Neural cell (in vitro differentiated cells): ENCODE measurements around the gene ARF1. TPM values are rescaled to one million over a fixed set of nuclear protein-coding genes. Genes with fewer than 3 reads are reported as not detected.

Experiments used
- H2AFZ ChIP-seq: fragments of 200-600, 300-800 bp; sonication (generic), shearing (Covaris generic); 2 replicates; pipeline ENCODE4 v1.6.0; 2014; ENCODE audit warnings: low read depth, mild to moderate bottlenecking, antibody characterized with exemption, low read length, moderate library complexity
- H3F3A ChIP-seq: fragments of 200-600 bp; shearing (Covaris generic); 2 replicates; pipeline ENCODE4 v1.6.1; 2016; ENCODE audit warnings: mild to moderate bottlenecking, moderate library complexity, mixed read lengths, antibody characterized with exemption, low read length; ENCODE audit not compliant: insufficient read depth, poor library complexity, severe bottlenecking
- H3K27ac ChIP-seq: fragments of 200-600, 300-800 bp; sonication (generic), shearing (Covaris generic); 2 replicates; pipeline ENCODE4 v1.5.1; 2014; ENCODE audit warnings: mild to moderate bottlenecking, low read length, moderate library complexity
- H3K27me3 ChIP-seq: fragments of 300-800, 200-600 bp; sonication (generic), shearing (Covaris generic); 2 replicates; pipeline ENCODE4 v1.6.0; 2014; ENCODE audit warnings: mild to moderate bottlenecking, low read depth, low read length, moderate library complexity; ENCODE audit not compliant: insufficient read depth
- H3K36me3 ChIP-seq: fragments of 300-800, 200-600 bp; sonication (generic), shearing (Covaris generic); 2 replicates; pipeline ENCODE4 v1.5.1; 2014; ENCODE audit warnings: mild to moderate bottlenecking, antibody characterized with exemption, low read length, moderate library complexity; ENCODE audit not compliant: insufficient read depth
- H3K4me2 ChIP-seq: fragments of 300-800, 200-600 bp; sonication (generic), shearing (Covaris generic); 2 replicates; pipeline ENCODE4 v1.6.0; 2014; ENCODE audit warnings: mild to moderate bottlenecking, low read length
- H3K4me3 ChIP-seq: fragments of 300-800, 200-600 bp; sonication (generic), shearing (Covaris generic); 2 replicates; pipeline ENCODE4 v1.5.1; 2014; ENCODE audit warnings: mild to moderate bottlenecking, low read length, moderate library complexity
- H3K79me2 ChIP-seq: fragments of 200-600 bp; shearing (Covaris generic); replicated peaks from 2 replicates; pipeline ENCODE4 v1.6.0; 2014; ENCODE audit warnings: mild to moderate bottlenecking, low read length, moderate library complexity; ENCODE audit not compliant: insufficient read depth
- H3K9ac ChIP-seq: fragments of 300-800, 200-600 bp; sonication (generic), shearing (Covaris generic); 2 replicates; pipeline ENCODE4 v1.6.1; 2016; ENCODE audit warnings: mild to moderate bottlenecking, low read length, mixed read lengths
- H3K9me2 ChIP-seq: fragments of 200-600 bp; shearing (Covaris generic); 2 replicates; pipeline ENCODE4 v1.6.1; 2016; ENCODE audit warnings: mild to moderate bottlenecking, low read length, mixed read lengths; ENCODE audit not compliant: insufficient read depth
- H3K9me3 ChIP-seq: fragments of 200-600, 300-800 bp; sonication (generic), shearing (Covaris generic); 2 replicates; pipeline ENCODE4 v1.6.1; 2016; ENCODE audit warnings: mild to moderate bottlenecking, mixed run types, low read length, moderate library complexity, mixed read lengths
- H4K20me1 ChIP-seq: fragments of 200-600 bp; shearing (Covaris generic); 2 replicates; pipeline ENCODE4 v1.6.1; 2016; ENCODE audit warnings: mild to moderate bottlenecking, mixed run types; ENCODE audit not compliant: insufficient read depth
- EP300 ChIP-seq: fragments of 450-650 bp; conservative IDR thresholded peaks from 2 replicates; pipeline ENCODE4 v1.6.1; 2014; ENCODE audit warnings: antibody characterized with exemption, mild to moderate bottlenecking, moderate library complexity; ENCODE audit not compliant: poor library complexity, severe bottlenecking
- EZH2 ChIP-seq: fragments of 200-600, 300-800 bp; shearing (Covaris generic), sonication (generic); IDR thresholded peaks from 2 replicates; pipeline ENCODE4 v1.6.1; 2014; ENCODE audit warnings: antibody characterized with exemption, low read length, borderline replicate concordance, mild to moderate bottlenecking; ENCODE audit not compliant: insufficient read depth, poor library complexity, severe bottlenecking
- MXI1 ChIP-seq: fragments of 450-650 bp; conservative IDR thresholded peaks from 2 replicates; pipeline ENCODE4 v1.6.1; 2014; ENCODE audit warnings: antibody characterized with exemption, mild to moderate bottlenecking; ENCODE audit not compliant: poor library complexity, severe bottlenecking
- POLR2AphosphoS5 ChIP-seq: IDR thresholded peaks from 2 replicates; pipeline ENCODE4 v1.6.1; 2012
- RAD21 ChIP-seq: fragments of 450-650 bp; conservative IDR thresholded peaks from 2 replicates; pipeline ENCODE4 v1.6.1; 2014; ENCODE audit warnings: antibody characterized with exemption, mild to moderate bottlenecking, moderate library complexity
- REST ChIP-seq: IDR thresholded peaks from 2 replicates; pipeline ENCODE4 v1.6.1; 2012; ENCODE audit warnings: borderline replicate concordance
- SMC3 ChIP-seq: fragments of 450-650 bp; conservative IDR thresholded peaks from 2 replicates; pipeline ENCODE4 v1.6.1; 2014; ENCODE audit warnings: antibody characterized with exemption, mild to moderate bottlenecking, moderate library complexity; ENCODE audit not compliant: poor library complexity
- TAF1 ChIP-seq: IDR thresholded peaks from 2 replicates; pipeline ENCODE4 v1.6.1; 2012; ENCODE audit warnings: low read depth
- polyA plus RNA-seq: library from polyadenylated mRNA; depleted of rRNA; stranded (reverse); fragments of >200 nt; gene quantifications from 2 replicates; pipeline ENCODE4 v1.2.3, GENCODE V29; 2014
- TF ChIP-seq, protein P1 (sequence below): fragments of 450-650 bp; IDR thresholded peaks from 2 replicates; pipeline ENCODE4 v1.5.1; 2014; ENCODE audit warnings: antibody characterized with exemption, mild to moderate bottlenecking, moderate library complexity; ENCODE audit not compliant: poor library complexity, severe bottlenecking

ARF1 gene
- polyA plus RNA-seq, 1 donor from 2014 or later = 168 TPM

- no peaks in the 10 kb centered on the region for H4K20me1 ChIP-seq
- no peaks in the 10 kb centered on the region for H3K36me3 ChIP-seq
- no peaks in the 10 kb centered on the region for H3K27me3 ChIP-seq
- H3K27ac ChIP-seq = no peak overlapping the region
- H3F3A ChIP-seq = no peaks in the 10 kb centered on the region
- no peaks in the 10 kb centered on the region for H3K9me2 ChIP-seq
- no peak overlapping the region for H2AFZ ChIP-seq
- no peak overlapping the region for H3K4me2 ChIP-seq
- H3K4me3 ChIP-seq = no peak overlapping the region
- no peak for TF ChIP-seq EP300
- TF ChIP-seq MXI1 = no peak
- TF ChIP-seq SMC3 = no peak
- no peak for TF ChIP-seq EZH2
- no peak for TF ChIP-seq RAD21
- TF ChIP-seq, protein P1, sequence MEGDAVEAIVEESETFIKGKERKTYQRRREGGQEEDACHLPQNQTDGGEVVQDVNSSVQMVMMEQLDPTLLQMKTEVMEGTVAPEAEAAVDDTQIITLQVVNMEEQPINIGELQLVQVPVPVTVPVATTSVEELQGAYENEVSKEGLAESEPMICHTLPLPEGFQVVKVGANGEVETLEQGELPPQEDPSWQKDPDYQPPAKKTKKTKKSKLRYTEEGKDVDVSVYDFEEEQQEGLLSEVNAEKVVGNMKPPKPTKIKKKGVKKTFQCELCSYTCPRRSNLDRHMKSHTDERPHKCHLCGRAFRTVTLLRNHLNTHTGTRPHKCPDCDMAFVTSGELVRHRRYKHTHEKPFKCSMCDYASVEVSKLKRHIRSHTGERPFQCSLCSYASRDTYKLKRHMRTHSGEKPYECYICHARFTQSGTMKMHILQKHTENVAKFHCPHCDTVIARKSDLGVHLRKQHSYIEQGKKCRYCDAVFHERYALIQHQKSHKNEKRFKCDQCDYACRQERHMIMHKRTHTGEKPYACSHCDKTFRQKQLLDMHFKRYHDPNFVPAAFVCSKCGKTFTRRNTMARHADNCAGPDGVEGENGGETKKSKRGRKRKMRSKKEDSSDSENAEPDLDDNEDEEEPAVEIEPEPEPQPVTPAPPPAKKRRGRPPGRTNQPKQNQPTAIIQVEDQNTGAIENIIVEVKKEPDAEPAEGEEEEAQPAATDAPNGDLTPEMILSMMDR = no peak
- no peak for TF ChIP-seq TAF1
- no peak for TF ChIP-seq POLR2AphosphoS5
- no peak for TF ChIP-seq REST
- H3K79me2 ChIP-seq = no peaks in the 10 kb centered on the region
- H3K9me3 ChIP-seq = no peaks in the 10 kb centered on the region
- no peak overlapping the region for H3K9ac ChIP-seq
Measured at GRCh38 chr1:228117335-228117734, 34.8 kb downstream of the ARF1 start.

GRCh38 chr1:228118040-228118439 lies 35.5 kb downstream of the ARF1 start:
- H2AFZ ChIP-seq = no peak overlapping the region
- H3K9me2 ChIP-seq = no peaks in the 10 kb centered on the region
- no peaks in the 10 kb centered on the region for H3K9me3 ChIP-seq
- H3K79me2 ChIP-seq = no peaks in the 10 kb centered on the region
- H3K36me3 ChIP-seq = no peaks in the 10 kb centered on the region
- no peak overlapping the region for H3K4me3 ChIP-seq
- TF ChIP-seq, protein P1 = no peak
- no peak for TF ChIP-seq RAD21
- TF ChIP-seq EP300 = no peak
- no peak for TF ChIP-seq TAF1
- TF ChIP-seq POLR2AphosphoS5 = no peak
- no peak for TF ChIP-seq MXI1
- no peak for TF ChIP-seq SMC3
- H3F3A ChIP-seq = no peaks in the 10 kb centered on the region
- H3K27ac ChIP-seq = no peak overlapping the region
- H3K9ac ChIP-seq = no peak overlapping the region
- no peaks in the 10 kb centered on the region for H3K27me3 ChIP-seq
- H4K20me1 ChIP-seq = no peaks in the 10 kb centered on the region
- H3K4me2 ChIP-seq = no peak overlapping the region
